NCI-H345 treated with DMSO at 0.1 percent for 48 hours (cell line): ENCODE results near the gene KIF5A.
"Not testable (repeated sequence)": the region's sequence is repeated elsewhere in the genome, so short reads cannot be mapped to it uniquely, and the experiment has no call there.

Source experiments
- DNase-seq: peaks from one replicate; lab custom pipeline; 2025; ENCODE audit not compliant: unreplicated experiment; lab: John Stamatoyannopoulos, UW

Gene KIF5A

GRCh38 chr12:57549909-57550640 lies at the start of gene KIF5A:
Gene KIF5A (plus strand): TSS chr12:57550044. CDS start chr12:57550272, 228 bp downstream.
- DNase-seq: peak; percentile 27

- DNase-seq: no peak
These were observed 49.6 kb upstream of the KIF5A start for GRCh38 chr12:57500213-57500612.

- DNase-seq: not testable (repeated sequence)
These were observed 47.4 kb upstream of the KIF5A start for GRCh38 chr12:57502311-57502969.

GRCh38 chr12:57506541-57506940 lies 43.3 kb upstream of the KIF5A start:
- not testable (repeated sequence) for DNase-seq

GRCh38 chr12:57507796-57508195 lies 42.0 kb upstream of the KIF5A start:
- DNase-seq: not testable (repeated sequence)

GRCh38 chr12:57511161-57511560 lies 38.7 kb upstream of the KIF5A start:
- no peak for DNase-seq

- DNase-seq: no peak
These were observed 38.1 kb upstream of the KIF5A start for GRCh38 chr12:57511588-57512325.

- no peak for DNase-seq
These were observed 37.2 kb upstream of the KIF5A start for GRCh38 chr12:57512665-57513064.

GRCh38 chr12:57513266-57513665 lies 36.6 kb upstream of the KIF5A start:
- no peak for DNase-seq

GRCh38 chr12:57513677-57514076 lies 36.2 kb upstream of the KIF5A start:
- not testable (repeated sequence) for DNase-seq

- DNase-seq: not testable (repeated sequence)
These were observed 35.6 kb upstream of the KIF5A start for GRCh38 chr12:57514246-57514645.

- peak; percentile 66 for DNase-seq
These were observed 35.0 kb upstream of the KIF5A start for GRCh38 chr12:57514720-57515407.

GRCh38 chr12:57515408-57515933 lies 34.4 kb upstream of the KIF5A start:
- DNase-seq: no peak

- DNase-seq: no peak
These were observed 33.8 kb upstream of the KIF5A start for GRCh38 chr12:57515934-57516541.

GRCh38 chr12:57516617-57517153 lies 33.2 kb upstream of the KIF5A start:
- DNase-seq: no peak

- no peak for DNase-seq
These were observed 32.7 kb upstream of the KIF5A start for GRCh38 chr12:57517187-57517586.

- DNase-seq: not testable (repeated sequence)
These were observed 32.1 kb upstream of the KIF5A start for GRCh38 chr12:57517718-57518117.

GRCh38 chr12:57518176-57518919 lies 31.5 kb upstream of the KIF5A start:
- no peak for DNase-seq

GRCh38 chr12:57518920-57519795 lies 30.7 kb upstream of the KIF5A start:
- DNase-seq: no peak
